Activated CD4-positive, CD25-positive, alpha-beta regulatory T cell treated with anti-CD3 and anti-CD28 coated beads, Interleukin-2, amount 50 U/mL, for 72 hours (primary cell): Measurements from ENCODE around the gene ZNF688.
"Not testable (repeated sequence)": the region's sequence is repeated elsewhere in the genome, so short reads cannot be mapped to it uniquely, and the experiment has no call there.

ENCODE experiments used
- DNase-seq: peaks from one replicate; pipeline ENCODE4 v3.0.0; 2021

ZNF688 gene

GRCh38 chr16:30555315-30556124 is 16.0 kb downstream of the ZNF688 start:
- no peak for DNase-seq

GRCh38 chr16:30554557-30555314 is 16.8 kb downstream of the ZNF688 start:
- DNase-seq: no peak

DNA sequence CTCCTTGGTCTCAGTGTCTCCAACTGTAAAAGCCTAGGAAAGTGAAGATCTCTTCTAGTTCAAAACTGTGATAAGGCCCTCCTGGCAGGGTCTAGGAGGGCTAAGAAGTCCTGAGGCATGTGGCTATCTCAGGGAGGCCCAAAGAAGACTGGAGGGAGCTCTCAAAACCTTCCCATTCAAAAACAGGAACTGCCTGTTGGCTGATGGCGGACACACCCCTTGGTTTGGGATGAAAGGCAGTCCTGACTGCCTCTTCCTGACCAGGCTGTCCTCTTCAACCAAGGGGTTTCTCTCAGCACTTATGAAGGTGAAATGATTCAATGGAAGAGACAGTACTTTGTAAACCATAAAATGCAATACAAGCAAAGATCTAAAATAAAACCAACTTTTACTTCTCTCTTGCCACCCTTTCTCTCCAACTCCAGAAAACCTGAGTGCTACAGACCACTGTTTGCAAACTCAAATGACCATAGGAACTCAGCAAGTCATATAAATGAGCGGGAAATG is 18.1 kb downstream of the ZNF688 start:
- no peak for DNase-seq

DNA sequence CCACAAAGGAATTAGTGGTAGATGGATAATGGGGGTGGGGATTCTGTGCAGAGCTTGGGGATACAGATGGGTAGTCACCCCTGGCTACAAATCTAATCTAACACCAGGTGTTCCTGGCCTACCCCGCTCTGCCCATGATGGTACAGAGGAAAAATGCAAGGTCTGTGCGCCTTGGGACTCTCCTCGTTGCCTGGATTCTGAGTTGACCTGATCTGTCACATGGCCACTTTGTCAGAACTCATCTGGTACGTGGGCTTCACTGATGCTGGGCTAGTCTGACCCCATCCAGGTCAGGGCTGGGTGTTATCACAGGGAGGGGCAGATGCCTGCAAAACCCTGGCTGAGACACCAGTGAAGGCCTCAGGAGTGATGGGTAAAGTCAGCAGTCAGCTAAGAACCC is 18.6 kb downstream of the ZNF688 start:
- no peak for DNase-seq

DNA sequence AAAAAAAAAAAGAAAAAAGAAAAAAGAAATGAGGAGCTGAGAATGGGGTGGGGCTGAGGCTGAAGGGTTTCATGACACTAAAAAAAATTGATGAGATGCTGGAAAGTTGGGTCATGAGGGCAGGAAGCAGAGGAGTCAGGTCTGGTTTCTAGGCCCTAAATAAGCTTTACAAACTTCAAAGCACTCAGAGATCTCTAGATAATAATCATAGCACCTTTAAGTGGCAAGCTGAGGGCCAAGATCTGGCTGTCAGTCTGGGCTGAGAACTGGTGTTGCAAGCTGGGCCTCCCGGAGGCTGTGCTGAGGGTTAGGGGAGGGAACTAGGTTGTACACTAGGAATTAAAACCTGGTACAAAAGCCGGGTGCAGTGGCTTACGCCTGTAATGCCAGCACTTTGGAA is 19.7 kb downstream of the ZNF688 start:
- peak; percentile 40 for DNase-seq

DNA sequence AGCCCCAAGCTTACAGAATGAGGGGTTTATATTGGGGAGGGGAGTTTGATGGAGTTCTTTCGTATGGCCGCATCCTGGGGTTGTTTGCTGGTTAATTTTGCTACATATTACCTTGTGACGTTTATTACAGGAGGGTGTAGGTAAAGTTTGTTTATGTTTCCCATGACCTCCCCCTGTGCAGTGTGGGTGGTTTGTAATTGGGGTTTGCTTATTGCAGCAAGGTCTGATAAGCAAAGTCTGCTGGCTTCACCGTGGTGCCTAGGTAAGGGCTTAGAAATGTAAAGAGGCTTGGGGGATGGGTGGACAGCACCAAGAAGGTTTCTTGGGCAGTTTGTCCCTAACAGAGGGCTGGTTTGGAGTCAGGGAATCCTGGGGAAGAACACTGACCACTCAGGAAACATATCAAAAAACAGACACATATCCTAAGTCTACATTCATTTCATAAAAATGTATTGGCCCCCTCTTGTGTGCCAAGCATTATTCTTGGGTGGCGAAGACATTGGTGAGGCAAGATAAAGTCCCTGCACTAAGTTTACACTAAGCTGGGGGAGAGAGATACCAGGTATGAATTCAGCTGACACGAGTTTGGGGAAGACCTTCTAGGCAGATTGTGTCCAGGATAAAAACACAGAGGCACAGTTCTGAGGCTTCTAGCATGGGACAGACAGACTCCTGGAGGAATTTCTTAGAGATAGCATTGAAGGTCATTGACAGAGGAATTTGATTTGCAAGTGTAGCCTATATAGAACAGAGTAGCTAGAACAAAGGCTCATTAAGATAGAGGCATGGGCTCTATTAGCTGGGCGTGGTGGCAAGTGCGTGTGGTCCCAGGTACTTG is 22.9 kb downstream of the ZNF688 start:
- no peak for DNase-seq

GRCh38 chr16:30546115-30546514 is 25.4 kb downstream of the ZNF688 start:
- no peak for DNase-seq

GRCh38 chr16:30543067-30543466 is 28.4 kb downstream of the ZNF688 start:
- DNase-seq: no peak

DNA sequence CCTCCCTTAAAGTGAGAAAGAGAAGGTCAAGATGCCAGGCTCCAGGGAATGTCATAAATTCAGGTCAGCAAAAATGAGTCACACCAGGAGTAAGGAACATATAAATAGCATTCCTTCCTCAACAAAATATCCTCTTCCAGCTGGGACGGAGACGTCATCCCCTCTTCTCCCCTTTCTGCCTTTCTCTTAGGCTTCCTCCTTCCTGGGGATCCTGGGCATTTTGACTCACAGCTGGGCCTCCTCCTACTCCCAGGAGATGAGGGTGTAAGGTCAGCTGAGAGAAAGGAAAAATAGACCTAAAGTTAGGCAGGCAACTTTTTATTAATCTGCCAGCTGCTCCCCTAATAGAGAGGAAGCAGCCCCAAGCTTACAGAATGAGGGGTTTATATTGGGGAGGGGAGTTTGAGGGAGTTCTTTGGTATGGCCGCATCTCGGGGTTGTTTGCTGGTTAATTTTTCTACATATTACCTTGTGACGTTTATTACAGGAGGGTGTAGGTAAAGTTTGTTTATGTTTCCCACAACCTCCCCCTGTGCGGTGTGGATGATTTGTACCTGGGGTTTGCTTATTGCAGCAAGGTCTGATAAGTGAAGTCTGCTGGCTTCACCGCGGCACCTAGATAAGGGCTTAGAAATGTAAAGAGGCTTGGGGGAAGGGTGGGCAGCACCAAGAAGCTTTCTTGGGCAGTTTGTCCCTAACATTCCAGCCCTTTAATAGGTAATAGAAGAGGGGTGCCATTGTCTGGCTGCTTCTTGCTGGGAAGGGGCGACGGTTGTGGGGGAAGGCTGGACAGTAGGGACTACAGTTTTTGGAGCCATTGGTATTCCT is 29.8 kb downstream of the ZNF688 start:
- no peak for DNase-seq

DNA sequence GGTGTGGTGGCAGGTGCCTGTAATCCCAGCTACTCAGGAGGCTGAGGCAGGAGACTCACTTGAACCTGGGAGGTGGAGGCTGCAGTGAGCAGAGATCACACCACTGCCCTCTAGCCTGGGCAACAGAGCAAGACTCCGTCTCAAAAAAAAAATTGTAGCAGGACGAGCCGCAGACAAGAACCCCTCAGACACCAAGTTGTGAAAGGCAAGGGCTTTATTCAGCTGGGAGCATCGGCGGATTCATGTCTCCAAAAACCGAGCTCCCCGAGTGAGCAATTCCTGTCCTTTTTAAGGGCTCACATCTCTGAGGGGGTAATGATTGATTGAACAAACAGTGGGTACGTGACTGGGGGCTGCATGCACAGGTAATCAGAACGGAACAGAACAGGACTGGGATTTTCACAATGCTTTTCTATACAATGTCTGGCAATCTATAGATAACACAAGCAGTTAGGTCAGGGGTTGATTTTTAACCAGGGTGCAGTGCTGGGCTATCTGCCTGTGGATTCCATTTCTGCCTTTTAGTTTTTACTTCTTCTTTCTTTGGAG is 30.5 kb downstream of the ZNF688 start:
- DNase-seq: not testable (repeated sequence)

DNA sequence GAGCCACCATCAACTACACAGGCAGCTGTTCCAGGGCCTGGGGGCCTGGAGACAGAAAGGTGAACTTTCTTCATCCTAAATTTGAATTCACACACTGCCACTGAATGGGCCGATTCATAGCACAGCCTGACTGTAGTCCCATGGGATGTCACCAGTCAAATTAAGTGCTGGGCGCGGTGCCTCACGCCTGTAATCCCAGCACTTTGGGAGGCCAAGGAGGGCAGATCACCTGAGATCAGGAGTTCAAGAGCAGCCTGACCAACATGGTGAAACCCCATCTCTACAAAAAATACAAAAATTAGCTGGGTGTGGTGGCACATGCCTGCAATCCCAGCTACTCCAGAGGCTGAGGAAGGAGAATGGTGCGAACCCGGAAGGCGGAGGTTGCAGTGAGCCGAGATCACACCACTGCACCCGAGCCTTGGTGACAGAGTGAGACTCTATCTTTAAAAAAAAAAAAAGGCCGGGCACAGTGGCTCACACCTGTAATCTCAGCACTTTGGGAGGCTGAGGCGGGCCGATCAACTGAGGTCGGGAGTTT is 31.5 kb downstream of the ZNF688 start:
- not testable (repeated sequence) for DNase-seq

- DNase-seq: no peak
Observed at GRCh38 chr16:30539000-30539964, 32.2 kb downstream of the ZNF688 start.

DNA sequence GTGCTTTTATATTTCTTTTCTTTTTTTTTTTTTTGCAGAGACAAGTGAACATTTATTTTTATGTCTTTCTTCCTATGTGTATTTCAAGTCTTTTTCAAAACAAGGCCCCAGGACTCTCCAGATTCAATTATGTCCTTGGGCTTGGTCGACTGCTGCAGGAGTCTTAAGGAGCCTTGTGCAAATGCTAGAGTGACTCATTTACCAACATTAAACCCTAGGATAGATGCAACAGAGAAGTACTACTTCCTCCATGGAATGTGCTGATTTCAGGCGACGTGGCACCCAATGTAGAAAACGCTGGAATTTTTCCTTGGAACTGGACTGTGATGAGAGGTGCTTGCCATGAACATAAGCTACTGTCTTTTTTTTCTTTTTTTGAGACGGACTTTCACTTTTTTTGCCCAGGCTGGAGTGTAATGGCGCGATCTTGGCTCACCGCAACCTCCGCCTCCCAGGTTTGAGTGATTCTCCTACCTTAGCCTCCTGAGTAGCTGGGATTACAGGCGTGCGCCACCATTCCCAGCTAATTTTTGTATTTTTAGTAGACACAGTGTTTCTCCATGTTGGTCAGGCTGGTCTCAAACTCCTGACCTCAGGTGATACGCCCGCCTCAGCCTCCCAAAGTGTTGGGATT is 35.0 kb downstream of the ZNF688 start:
- not testable (repeated sequence) for DNase-seq

DNA sequence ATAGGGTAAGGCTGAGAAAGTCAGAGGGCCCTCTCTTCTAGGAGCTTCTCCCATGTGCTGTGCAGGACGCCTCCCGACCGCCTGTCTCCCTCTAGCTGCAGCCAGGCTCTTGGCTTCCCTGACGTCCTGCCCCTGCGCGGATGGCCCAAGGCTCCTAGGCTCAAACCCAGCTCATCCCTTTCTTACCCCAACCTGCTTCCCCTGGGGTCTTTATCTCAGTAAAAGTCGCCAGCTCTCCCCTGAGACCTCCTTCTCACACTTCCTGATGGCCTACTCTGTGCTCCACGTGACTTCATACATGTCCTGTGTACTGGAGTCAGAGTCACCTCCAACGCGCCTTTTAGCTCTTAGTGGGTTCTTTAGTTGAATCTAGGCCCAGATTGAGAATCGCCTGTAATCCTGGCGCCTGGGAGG is 35.7 kb downstream of the ZNF688 start:
- DNase-seq: peak; percentile 61

GRCh38 chr16:30535106-30535776 is 36.3 kb downstream of the ZNF688 start:
- no peak for DNase-seq

DNA sequence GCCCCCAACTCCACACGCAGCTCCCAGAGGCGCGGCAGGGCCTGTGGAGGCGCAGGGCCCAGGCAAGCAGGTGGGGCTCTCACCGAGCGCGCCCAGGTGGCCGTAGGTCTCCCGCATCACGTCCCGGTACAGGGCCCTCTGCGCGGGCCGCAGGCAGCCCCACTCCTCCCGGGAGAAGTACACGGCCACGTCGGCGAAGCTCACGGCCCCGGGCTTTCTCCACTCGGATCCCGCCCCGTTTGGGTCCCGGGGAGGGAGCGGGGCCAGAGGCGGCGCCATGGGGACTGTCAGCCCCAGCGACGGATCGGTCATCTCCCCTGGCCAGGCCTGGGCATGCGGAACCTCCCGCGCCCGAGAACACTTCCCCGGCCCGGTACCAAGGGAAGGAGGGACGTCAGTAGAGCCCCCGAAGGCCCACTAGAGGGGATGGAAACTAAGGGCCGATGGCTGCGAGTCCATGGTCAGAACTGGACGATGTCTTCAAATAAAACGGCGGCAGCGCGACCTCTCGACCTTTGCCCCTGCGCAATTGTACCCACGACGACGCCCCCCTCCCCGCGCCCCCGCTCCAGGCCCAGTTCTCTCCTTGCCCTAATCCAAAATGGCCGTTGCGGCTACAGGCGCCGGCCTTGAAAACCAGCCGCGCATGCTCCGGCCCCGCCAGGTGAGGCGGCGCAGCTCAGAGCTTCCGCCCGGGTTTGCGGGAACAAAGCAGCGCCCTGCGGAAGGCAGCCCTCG is 37.0 kb downstream of the ZNF688 start, which contains the start of gene ZNF747:
Gene ZNF747 (minus strand): TSS at position 491 of the 738 bp plus-strand sequence. CDS start 179 bp downstream, at position 312.
- DNase-seq: peak; percentile 89

- DNase-seq: no peak
Observed at GRCh38 chr16:30533748-30534367, 37.7 kb downstream of the ZNF688 start.

DNA sequence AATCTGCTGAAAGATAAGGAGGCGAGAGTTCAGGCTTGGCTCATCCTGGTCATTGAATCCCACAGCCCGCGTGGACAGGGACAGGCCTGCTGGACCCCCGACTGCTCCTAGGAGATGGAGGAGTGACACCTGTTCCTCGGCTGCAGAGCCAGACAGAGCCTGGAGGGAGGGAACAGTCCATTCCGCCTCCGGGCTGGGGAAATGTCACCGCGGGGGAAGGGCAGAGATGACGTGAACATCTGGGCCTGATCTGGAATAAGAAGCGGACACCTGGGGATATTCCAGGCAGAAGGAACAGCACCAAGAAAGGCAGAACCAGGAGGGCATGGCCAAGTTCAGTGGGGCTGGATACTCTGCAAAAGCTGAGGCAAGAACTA is 38.4 kb downstream of the ZNF688 start:
- DNase-seq: no peak
